ENCODE results near the gene TCAF2. TPM values are rescaled to one million over a fixed set of nuclear protein-coding genes. Genes with fewer than 3 reads are reported as not detected.
"Not testable (repeated sequence)": the region's sequence is repeated elsewhere in the genome, so short reads cannot be mapped to it uniquely, and the experiment has no call there.

The TCAF2 gene
- total and polyA plus RNA-seq, 2 of the 4 experiments (the other 2 are of a cell fraction): 3.0 to 3.4 TPM

DNA sequence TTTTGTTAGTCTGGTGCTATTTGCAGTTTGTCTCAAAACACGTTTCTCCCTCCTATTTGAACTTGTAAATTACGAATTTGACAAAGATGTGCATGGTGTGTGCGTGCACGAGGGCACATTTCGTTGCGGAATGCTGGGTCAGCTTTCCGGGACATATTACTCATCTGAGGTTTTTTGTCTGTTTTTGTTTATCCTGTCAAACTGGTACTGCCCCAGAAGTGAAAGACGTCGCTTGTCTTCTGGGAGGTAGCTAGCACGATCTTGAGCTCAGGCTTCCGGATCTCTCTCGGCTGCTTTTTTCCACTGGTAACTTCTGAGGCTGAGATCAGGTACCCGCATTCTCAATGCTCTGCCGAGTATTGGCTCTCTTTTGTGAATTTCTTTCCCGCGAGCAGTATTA is 401 bp downstream of the TCAF2 start:
- H3K9me3 ChIP-seq (ENCODE audit: control insufficient read depth, insufficient read depth, low read length); H3K9me1 ChIP-seq (ENCODE audit: insufficient read depth, low read length); H4K5ac ChIP-seq (ENCODE audit: low read depth, low read length); H3K79me1 ChIP-seq (ENCODE audit: low read depth in 1 of 2, low read length in 2 of 2); intact Hi-C loops (cut with micrococcal nuclease); H4K91ac ChIP-seq (ENCODE audit: insufficient read depth, low read depth, low read length); H2BK5ac ChIP-seq (ENCODE audit: low read depth, low read length, poor library complexity, severe bottlenecking); BruUV-seq (replicated peaks); CTCF ChIA-PET; H3K4me3 ChIP-seq (ENCODE audit: insufficient read depth, low read depth, low read length); H2BK15ac ChIP-seq (ENCODE audit: low read depth, low read length); POLR2A ChIA-PET (ENCODE audit: unreplicated experiment); H2AFZ ChIP-seq (replicated peaks; ENCODE audit: low read length, poor library complexity); H3K9ac ChIP-seq (ENCODE audit: low read depth, low read length); H2AK9ac ChIP-seq (replicated peaks; ENCODE audit: low read depth, low read length, poor library complexity); H3K27me3 ChIP-seq (ENCODE audit: control insufficient read depth, insufficient read depth, low read length); dilution Hi-C loops (cut with HindIII; ENCODE audit: low sequenced_read_pairs, unreplicated experiment); H3K4ac ChIP-seq (ENCODE audit: low read depth, low read length); H3K4me2 ChIP-seq (ENCODE audit: low read depth, low read length); H3K23ac ChIP-seq (ENCODE audit: low read depth, low read length); H3K27ac ChIP-seq (ENCODE audit: insufficient read depth, low read length); DNase-seq; H4K8ac ChIP-seq (ENCODE audit: low read depth in 2 of 2, low read length in 2 of 2); H4K20me1 ChIP-seq (ENCODE audit: insufficient read depth, low read length); H3K4me1 ChIP-seq (ENCODE audit: control insufficient read depth, insufficient read depth, low read length); H2BK120ac ChIP-seq (ENCODE audit: low read depth, low read length); H3K56ac ChIP-seq (ENCODE audit: extremely low read depth, insufficient read depth, low read length); in situ Hi-C loops (cut with MboI; ENCODE audit: low sequenced_read_pairs); H2BK20ac ChIP-seq (ENCODE audit: low read depth, low read length); H3K18ac ChIP-seq (ENCODE audit: low read depth, low read length); H2AK5ac ChIP-seq (ENCODE audit: low read depth, low read length); H3K36me3 ChIP-seq (ENCODE audit: control insufficient read depth, insufficient read depth, low read length); H3K14ac ChIP-seq (replicated peaks; ENCODE audit: low read depth, low read length): not testable (repeated sequence)
- ATAC-seq (ENCODE audit: low read depth): peak; percentile 7
- WGBS, 2 experiments (ENCODE audit: extremely low coverage in 2 of 2, insufficient read length in 1 of 2): no CpG with 5 or more reads among the region's 16 CpGs

DNA sequence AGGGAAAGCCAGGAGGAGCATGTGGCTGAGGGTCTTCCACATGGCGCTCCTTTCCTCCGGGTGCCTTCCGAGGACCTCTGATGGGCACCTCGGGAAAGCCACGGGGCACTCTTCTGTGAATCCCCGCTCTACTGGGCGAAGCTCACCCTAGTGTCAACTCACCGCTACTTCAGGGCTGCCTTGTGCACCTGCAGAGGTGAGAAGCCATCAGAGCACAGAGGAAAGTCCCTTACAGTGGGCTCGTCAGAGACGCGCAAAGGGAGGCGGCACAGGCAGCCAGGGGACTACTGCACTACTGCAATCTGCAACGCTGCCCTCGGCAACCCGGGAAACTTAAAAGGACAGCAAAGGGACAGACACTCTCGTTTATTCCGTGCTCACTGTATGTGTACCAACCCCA is 1.4 kb downstream of the TCAF2 start:
- H2BK15ac ChIP-seq (ENCODE audit: low read depth, low read length); ATAC-seq (ENCODE audit: low read depth); CTCF ChIA-PET; H2BK120ac ChIP-seq (ENCODE audit: low read depth, low read length); H2AK5ac ChIP-seq (ENCODE audit: low read depth, low read length); H3K4ac ChIP-seq (ENCODE audit: low read depth, low read length); intact Hi-C loops (cut with micrococcal nuclease); H3K79me1 ChIP-seq (ENCODE audit: low read depth in 1 of 2, low read length in 2 of 2); H3K56ac ChIP-seq (ENCODE audit: extremely low read depth, insufficient read depth, low read length); H4K8ac ChIP-seq (ENCODE audit: low read depth in 2 of 2, low read length in 2 of 2); H3K9ac ChIP-seq (ENCODE audit: low read depth, low read length); H4K20me1 ChIP-seq (ENCODE audit: insufficient read depth, low read length); H4K5ac ChIP-seq (ENCODE audit: low read depth, low read length); H2AFZ ChIP-seq (replicated peaks; ENCODE audit: low read length, poor library complexity); H3K14ac ChIP-seq (replicated peaks; ENCODE audit: low read depth, low read length); H3K18ac ChIP-seq (ENCODE audit: low read depth, low read length); DNase-seq; H3K27ac ChIP-seq (ENCODE audit: insufficient read depth, low read length); H3K4me2 ChIP-seq (ENCODE audit: low read depth, low read length); H3K23ac ChIP-seq (ENCODE audit: low read depth, low read length); H3K4me3 ChIP-seq (ENCODE audit: insufficient read depth, low read depth, low read length); H2AK9ac ChIP-seq (replicated peaks; ENCODE audit: low read depth, low read length, poor library complexity); BruUV-seq (replicated peaks); H3K4me1 ChIP-seq (ENCODE audit: control insufficient read depth, insufficient read depth, low read length); H4K91ac ChIP-seq (ENCODE audit: insufficient read depth, low read depth, low read length); H3K36me3 ChIP-seq (ENCODE audit: control insufficient read depth, insufficient read depth, low read length); H2BK5ac ChIP-seq (ENCODE audit: low read depth, low read length, poor library complexity, severe bottlenecking); H3K27me3 ChIP-seq (ENCODE audit: control insufficient read depth, insufficient read depth, low read length); in situ Hi-C loops (cut with MboI; ENCODE audit: low sequenced_read_pairs); H2BK20ac ChIP-seq (ENCODE audit: low read depth, low read length); dilution Hi-C loops (cut with HindIII; ENCODE audit: low sequenced_read_pairs, unreplicated experiment); POLR2A ChIA-PET (ENCODE audit: unreplicated experiment); H3K9me1 ChIP-seq (ENCODE audit: insufficient read depth, low read length); H3K9me3 ChIP-seq (ENCODE audit: control insufficient read depth, insufficient read depth, low read length): not testable (repeated sequence)
- no CpG with 5 or more reads among the region's 17 CpGs for WGBS, 2 experiments (ENCODE audit: extremely low coverage in 2 of 2, insufficient read length in 1 of 2)

Data from IMR-90 (cell line).